Sigmoid colon (tissue), 7 donors: ENCODE measurements around the gene GABRB3. TPM values are rescaled to one million over a fixed set of nuclear protein-coding genes. Genes with fewer than 3 reads are reported as not detected.

ENCODE experiments used
- DNase-seq: peaks from one replicate; pipeline ENCODE4 v3.0.0-alpha.2; 2019
- H3K27ac ChIP-seq, 4 donors: fragments of 200-600 bp; sonication (generic); one replicate each; pipeline ENCODE4 v1.5.1; 2016 to 2019; ENCODE audit warnings: mild to moderate bottlenecking in 1 of 4
- H3K27me3 ChIP-seq, 3 donors: fragments of 200-600 bp; sonication (generic); one replicate each; pipeline ENCODE4 v1.5.1; 2019; ENCODE audit warnings: mild to moderate bottlenecking in 1 of 3
- H3K36me3 ChIP-seq, 4 donors: fragments of 200-600 bp; sonication (generic); one replicate each; pipeline ENCODE4 v1.5.1; 2016 to 2019
- H3K4me1 ChIP-seq, 4 donors: fragments of 200-600 bp; sonication (generic); one replicate each; pipeline ENCODE4 v1.5.1; 2017 to 2019
- H3K4me3 ChIP-seq, 4 donors: fragments of 200-600 bp; sonication (generic); one replicate each; pipeline ENCODE4 v1.5.1; 2017 to 2019; ENCODE audit warnings: mild to moderate bottlenecking in 2 of 4, moderate library complexity in 1 of 4
- H3K9me3 ChIP-seq, 4 donors: fragments of 200-600 bp in 3 of 4; sonication (generic) in 3 of 4; one replicate each; pipeline versions ENCODE4 v1.5.1 to v1.6.1; 2013 to 2019
- CTCF ChIP-seq, 4 experiments: fragments of 450-650 bp in 3 of 4; fragments of 200-600 bp in 1 of 4; IDR thresholded peaks; one replicate each; pipeline ENCODE4 v1.5.1; 2016 to 2019; ENCODE audit warnings: antibody characterized with exemption in 4 of 4, mild to moderate bottlenecking in 3 of 4, moderate library complexity in 2 of 4
- EP300 ChIP-seq, 4 donors: sonication (generic); formaldehyde crosslinking; IDR thresholded peaks; one replicate each; pipeline ENCODE4 v1.6.1; 2017; ENCODE audit warnings: antibody characterized with exemption in 4 of 4
- POLR2A ChIP-seq, 2 donors: fragments of 450-650 bp; IDR thresholded peaks; one replicate each; pipeline ENCODE4 v1.6.1; 2016; ENCODE audit warnings: antibody characterized with exemption in 2 of 2, mild to moderate bottlenecking in 2 of 2, moderate library complexity in 2 of 2
- POLR2AphosphoS5 ChIP-seq, 4 donors: sonication (generic); formaldehyde crosslinking; IDR thresholded peaks; one replicate each; pipeline ENCODE4 v1.6.1; 2017; ENCODE audit warnings: antibody characterized with exemption in 4 of 4
- WGBS, 2 donors: extraction: QIAGEN DNeasy Blood & Tissue Kit; methylation state at CpG; one replicate each; pipeline ENCODE4 v1.1.7; 2013; 5-methylcytosine and 5-hydroxymethylcytosine counted together
- intact Hi-C: fragments of 100-400 bp; cut with DNase I; formaldehyde crosslinking; loops from one replicate; pipeline ENCODE4 v1.15.1; 2023
- polyA plus RNA-seq, 3 donors: library from polyadenylated mRNA; stranded (reverse); fragments of 200-250 nt; gene quantifications; one replicate each; pipeline ENCODE4 v1.2.3, GENCODE V29; 2013
- total RNA-seq, 4 donors: library from RNA; depleted of rRNA; stranded (reverse); fragments of >200 nt; gene quantifications; one replicate each; pipeline ENCODE4 v1.1.0, GENCODE V29; 2016
- donor health status: healthy with polysubstance abuse.
- donor health status: Bipolar disorder and iron deficiency.
- donor health status: healthy.

Gene GABRB3
- total and polyA plus RNA-seq, 7 donors = 0.23 to 4.6 (median 1.0) TPM

- no peak for DNase-seq
- no peaks in the 10 kb centered on the region for H3K27me3 ChIP-seq
- WGBS, 2 donors = 86 to 88% methylated on average over 11 of the region's 11 CpGs
- H3K4me3 ChIP-seq = no peak overlapping the region
- H3K4me1 ChIP-seq = no peaks in the 10 kb centered on the region
- H3K36me3 ChIP-seq = no peaks in the 10 kb centered on the region
- peaks cover 0 to 12% (median 0%) of the 10 kb centered on the region in 4 donors for H3K9me3 ChIP-seq
- no peak overlapping the region for H3K27ac ChIP-seq
- intact Hi-C loops = no loop called here
- TF ChIP-seq EP300 (IDR thresholded peaks at IDR 0.05) = no peak
- no peak for TF ChIP-seq CTCF (IDR thresholded peaks at IDR 0.05)
- TF ChIP-seq POLR2A (IDR thresholded peaks at IDR 0.05) = no peak
- TF ChIP-seq POLR2AphosphoS5 (IDR thresholded peaks at IDR 0.05) = no peak
Measured at GRCh38 chr15:26686547-26687187, 86.2 kb downstream of the GABRB3 start.

- Histone ChIP-seq H3K36me3 (no peaks in the 10 kb centered on the region), H3K27me3 (no peaks in the 10 kb centered on the region), H3K27ac (no peak overlapping the region), H3K4me1 (no peaks in the 10 kb centered on the region), H3K4me3 (no peak overlapping the region), H3K9me3 (peaks cover 0 to 7% (median 0%) of the 10 kb centered on the region in 4 donors)
- intact Hi-C loops = no loop called here
- no peak for DNase-seq
- TF ChIP-seq CTCF (IDR thresholded peaks at IDR 0.05) (no peak), POLR2AphosphoS5 (IDR thresholded peaks at IDR 0.05) (no peak), EP300 (IDR thresholded peaks at IDR 0.05) (no peak), POLR2A (IDR thresholded peaks at IDR 0.05) (no peak)
- 66 to 70% methylated on average over 5 of the region's 5 CpGs for WGBS, 2 donors
Measured at GRCh38 chr15:26682598-26683164, 90.2 kb downstream of the GABRB3 start.

- intact Hi-C loops = no loop called here
- no peaks in the 10 kb centered on the region for H3K36me3 ChIP-seq
Measured at GRCh38 chr15:26679927-26680326, 92.9 kb downstream of the GABRB3 start.

GRCh38 chr15:26676115-26676514 lies 96.8 kb downstream of the GABRB3 start:
- Histone ChIP-seq H3K27ac (no peak overlapping the region), H3K4me3 (no peak overlapping the region), H3K9me3 (peaks cover 0 to 3% (median 0%) of the 10 kb centered on the region in 4 donors), H3K27me3 (no peaks in the 10 kb centered on the region), H3K36me3 (no peaks in the 10 kb centered on the region), H3K4me1 (no peaks in the 10 kb centered on the region)
- intact Hi-C loops = no loop called here
- WGBS, 2 donors = 63 to 72% methylated on average over 3 of the region's 3 CpGs
- TF ChIP-seq POLR2AphosphoS5 (IDR thresholded peaks at IDR 0.05) (no peak), CTCF (IDR thresholded peaks at IDR 0.05) (no peak), POLR2A (IDR thresholded peaks at IDR 0.05) (no peak), EP300 (IDR thresholded peaks at IDR 0.05) (no peak)
- no peak for DNase-seq

More at GRCh38 chr15:26679927-26680326, 92.9 kb downstream of the GABRB3 start:
- Histone ChIP-seq H3K27ac (no peak overlapping the region), H3K4me3 (no peak overlapping the region), H3K4me1 (no peaks in the 10 kb centered on the region), H3K9me3 (peaks cover 0 to 3% (median 0%) of the 10 kb centered on the region in 4 donors), H3K27me3 (no peaks in the 10 kb centered on the region)
- WGBS, 2 donors = 83 to 90% methylated on average over 3 of the region's 3 CpGs
- TF ChIP-seq POLR2AphosphoS5 (IDR thresholded peaks at IDR 0.05) (no peak), POLR2A (IDR thresholded peaks at IDR 0.05) (no peak), EP300 (IDR thresholded peaks at IDR 0.05) (no peak), CTCF (IDR thresholded peaks at IDR 0.05) (no peak)
- DNase-seq = no peak
